Activated naive CD8-positive, alpha-beta T cell treated with anti-CD3 and anti-CD28 coated beads, Interleukin-2, amount 10 ng/mL, durations not matched to agents 7 days and 5 days (primary cell): Measurements from ENCODE around the gene PCDHGB7. TPM values are rescaled to one million over a fixed set of nuclear protein-coding genes. Genes with fewer than 3 reads are reported as not detected.
A peak's percentile ranks its signal among the peaks of the same experiment; 100 is the strongest.
"Not testable (repeated sequence)": the region's sequence is repeated elsewhere in the genome, so short reads cannot be mapped to it uniquely, and the experiment has no call there.

Experiments
- ATAC-seq: fragments of 150-1000 bp; cut with Tn5 transposase; one replicate; pipeline ENCODE4 v1.10.0; 2021; ENCODE audit warnings: low read depth, moderate library complexity
- POLR2A ChIA-PET: fragments of 350-600 bp; sonication (Branson Sonifier 250); formaldehyde crosslinking; loops from one replicate; lab custom pipeline; 2021; ENCODE audit warnings: antibody characterized with exemption; lab: Charles Lee
- DNase-seq: peaks from one replicate; pipeline ENCODE4 v3.0.0; 2021
- H3K27ac Mint-ChIP-seq: one replicate; pipeline ENCODE4 v1.8.0; 2022; ENCODE audit warnings: mild to moderate bottlenecking, mixed read lengths
- H3K27me3 Mint-ChIP-seq: one replicate; pipeline ENCODE4 v1.8.0; 2022; ENCODE audit warnings: mild to moderate bottlenecking, moderate library complexity, mixed read lengths
- H3K36me3 Mint-ChIP-seq: one replicate; pipeline ENCODE4 v1.8.0; 2021; ENCODE audit warnings: mild to moderate bottlenecking, mixed read lengths
- H3K4me1 Mint-ChIP-seq: one replicate; pipeline ENCODE4 v1.8.0; 2021; ENCODE audit warnings: mixed read lengths
- H3K4me3 Mint-ChIP-seq: one replicate; pipeline ENCODE4 v1.8.0; 2022; ENCODE audit warnings: mild to moderate bottlenecking, moderate library complexity, mixed read lengths
- H3K9me3 Mint-ChIP-seq: one replicate; pipeline ENCODE4 v1.8.0; 2021; ENCODE audit warnings: mixed read lengths
- total RNA-seq, 2 experiments: library from RNA; stranded (reverse); gene quantifications; one replicate each; pipeline ENCODE4 v1.2.3, GENCODE V29; 2021

Gene PCDHGB7
- total RNA-seq, 2 experiments from 2014 or later: 0.11 TPM; not detected in 1

DNA sequence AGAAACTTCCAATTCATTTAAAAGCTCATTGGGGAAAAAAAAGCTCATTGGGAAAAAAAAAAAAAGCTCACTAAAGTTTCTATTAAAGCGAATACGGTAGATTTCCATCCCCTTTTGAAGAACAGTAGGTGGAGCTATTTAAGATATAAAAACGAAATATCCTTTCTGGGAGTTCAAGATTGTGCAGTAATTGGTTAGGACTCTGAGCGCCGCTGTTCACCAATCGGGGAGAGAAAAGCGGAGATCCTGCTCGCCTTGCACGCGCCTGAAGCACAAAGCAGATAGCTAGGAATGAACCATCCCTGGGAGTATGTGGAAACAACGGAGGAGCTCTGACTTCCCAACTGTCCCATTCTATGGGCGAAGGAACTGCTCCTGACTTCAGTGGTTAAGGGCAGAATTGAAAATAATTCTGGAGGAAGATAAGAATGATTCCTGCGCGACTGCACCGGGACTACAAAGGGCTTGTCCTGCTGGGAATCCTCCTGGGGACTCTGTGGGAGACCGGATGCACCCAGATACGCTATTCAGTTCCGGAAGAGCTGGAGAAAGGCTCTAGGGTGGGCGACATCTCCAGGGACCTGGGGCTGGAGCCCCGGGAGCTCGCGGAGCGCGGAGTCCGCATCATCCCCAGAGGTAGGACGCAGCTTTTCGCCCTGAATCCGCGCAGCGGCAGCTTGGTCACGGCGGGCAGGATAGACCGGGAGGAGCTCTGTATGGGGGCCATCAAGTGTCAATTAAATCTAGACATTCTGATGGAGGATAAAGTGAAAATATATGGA is 13.0 kb downstream of the PCDHGB7 start, which contains the start of gene PCDHGA12:
Gene PCDHGA12 (plus strand): TSS at position 176 of the 782 bp plus-strand sequence. CDS start 253 bp downstream, at position 429.
- peak within 1 kb of the TSS; percentile 62 for H3K4me3 Mint-ChIP-seq
- no peak for ATAC-seq
- DNase-seq: no peak

GRCh38 chr5:141431286-141431685 is 13.8 kb downstream of the PCDHGB7 start:
- Mint-ChIP-seq H3K4me3 (peak overlapping the region; percentile 62), H3K9me3 (peaks cover 8% of the 10 kb centered on the region), H3K27ac (peak overlapping the region; percentile 62), H3K4me1 (peaks cover 10% of the 10 kb centered on the region), H3K36me3 (peaks cover 8% of the 10 kb centered on the region), H3K27me3 (peaks cover 31% of the 10 kb centered on the region)
- DNase-seq (no peak), ATAC-seq (no peak)
- POLR2A ChIA-PET: no interaction called here

More for the DNA sequence above, 13.0 kb downstream of the PCDHGB7 start, which contains the start of gene PCDHGA12:
- Mint-ChIP-seq H3K27me3 (peaks cover 37% of the 10 kb centered on the region), H3K27ac (peak within 1 kb of the TSS; percentile 62), H3K9me3 (peaks cover 8% of the 10 kb centered on the region), H3K4me1 (peaks cover 10% of the 10 kb centered on the region), H3K36me3 (peaks cover 8% of the 10 kb centered on the region)
- POLR2A ChIA-PET: interaction anchor here (0.6 to 0.7 kb wide), 2 partner anchors 15 to 110 kb away, joined by 3 to 4 read pairs; partner anchors contain the start of gene TAF7

- H3K9me3 Mint-ChIP-seq, ATAC-seq, POLR2A ChIA-PET, H3K36me3 Mint-ChIP-seq, H3K4me1 Mint-ChIP-seq, DNase-seq, H3K27ac Mint-ChIP-seq, H3K4me3 Mint-ChIP-seq: not testable (repeated sequence)
- peaks cover 33% of the 10 kb centered on the region for H3K27me3 Mint-ChIP-seq
Observed at GRCh38 chr5:141432308-141432707, 14.8 kb downstream of the PCDHGB7 start.

GRCh38 chr5:141432726-141433125 is 15.2 kb downstream of the PCDHGB7 start:
- POLR2A ChIA-PET, H3K36me3 Mint-ChIP-seq, H3K9me3 Mint-ChIP-seq, H3K4me1 Mint-ChIP-seq, ATAC-seq, H3K4me3 Mint-ChIP-seq, DNase-seq, H3K27ac Mint-ChIP-seq: not testable (repeated sequence)
- H3K27me3 Mint-ChIP-seq: peaks cover 34% of the 10 kb centered on the region

- POLR2A ChIA-PET: no interaction called here
- Mint-ChIP-seq H3K27me3 (peaks cover 38% of the 10 kb centered on the region), H3K4me1 (peaks cover 10% of the 10 kb centered on the region), H3K4me3 (no peak overlapping the region), H3K36me3 (peaks cover 8% of the 10 kb centered on the region), H3K9me3 (peaks cover 6% of the 10 kb centered on the region), H3K27ac (no peak overlapping the region)
- no peak for DNase-seq
- ATAC-seq: no peak
Observed at GRCh38 chr5:141434006-141434405, 16.5 kb downstream of the PCDHGB7 start.

DNA sequence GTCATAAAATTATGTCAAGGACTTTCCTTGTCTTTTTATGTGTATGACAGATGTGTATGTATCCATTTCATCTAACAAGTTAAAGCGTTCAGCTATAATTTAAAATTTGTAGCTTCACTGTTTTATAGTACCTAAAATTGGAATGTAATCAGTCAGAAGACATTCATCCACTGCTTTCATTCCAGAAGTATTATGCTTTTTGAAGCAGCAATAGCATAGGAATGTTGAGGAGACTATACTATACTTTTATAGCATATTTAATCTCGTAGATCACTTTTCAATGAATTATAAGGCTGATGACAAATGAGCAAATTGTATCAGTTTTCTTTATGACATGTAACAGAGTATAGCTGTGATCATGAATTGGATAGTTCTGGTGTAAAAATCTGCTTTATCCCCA is 19.7 kb downstream of the PCDHGB7 start:
- peaks cover 3% of the 10 kb centered on the region for H3K9me3 Mint-ChIP-seq
- H3K27me3 Mint-ChIP-seq: peaks cover 20% of the 10 kb centered on the region
- ATAC-seq (no peak), DNase-seq (no peak)
- H3K36me3 Mint-ChIP-seq: peaks cover 1% of the 10 kb centered on the region
- H3K4me1 Mint-ChIP-seq: no peaks in the 10 kb centered on the region
- no peak overlapping the region for H3K4me3 Mint-ChIP-seq
- no peak overlapping the region for H3K27ac Mint-ChIP-seq
- POLR2A ChIA-PET: no interaction called here

DNA sequence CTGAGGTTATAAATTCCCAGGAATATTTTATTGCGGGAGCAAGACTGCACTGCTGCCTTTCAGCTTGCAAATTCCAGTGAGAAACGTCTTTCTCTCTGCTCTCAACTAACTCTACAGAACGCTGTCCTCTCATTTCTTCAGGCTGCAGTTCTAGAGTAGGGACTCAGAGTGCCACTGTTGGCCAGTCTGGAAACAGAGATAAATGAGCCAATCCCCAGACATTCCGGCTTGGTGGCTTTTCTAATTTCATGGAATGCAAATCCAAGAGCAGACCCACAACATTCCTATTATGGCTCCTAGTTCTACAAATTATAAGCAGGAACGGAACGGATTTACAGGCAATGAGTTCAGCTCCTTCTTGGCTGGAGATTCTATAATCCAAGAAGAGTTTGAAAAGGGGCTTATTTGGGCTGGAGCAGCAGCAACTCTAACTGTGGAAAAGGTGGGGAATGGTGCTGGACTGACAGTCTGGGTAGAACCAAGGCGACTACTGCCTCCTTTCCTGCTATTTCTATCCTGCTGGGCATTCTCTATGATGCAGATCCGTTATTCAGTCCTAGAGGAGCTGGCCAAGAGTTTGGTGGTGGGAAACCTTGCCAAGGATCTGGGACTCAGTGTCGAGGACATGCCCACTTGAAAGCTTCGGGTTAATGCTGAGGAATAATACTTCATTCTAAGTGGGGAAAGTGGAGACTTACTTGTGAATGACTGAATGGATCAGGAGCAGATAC is 22.1 kb downstream of the PCDHGB7 start:
- Mint-ChIP-seq H3K27ac (no peak overlapping the region), H3K36me3 (no peaks in the 10 kb centered on the region), H3K27me3 (peaks cover 11% of the 10 kb centered on the region), H3K4me3 (no peak overlapping the region), H3K4me1 (no peaks in the 10 kb centered on the region), H3K9me3 (peaks cover 2% of the 10 kb centered on the region)
- no peak for ATAC-seq
- POLR2A ChIA-PET: no interaction called here
- DNase-seq: no peak

DNA sequence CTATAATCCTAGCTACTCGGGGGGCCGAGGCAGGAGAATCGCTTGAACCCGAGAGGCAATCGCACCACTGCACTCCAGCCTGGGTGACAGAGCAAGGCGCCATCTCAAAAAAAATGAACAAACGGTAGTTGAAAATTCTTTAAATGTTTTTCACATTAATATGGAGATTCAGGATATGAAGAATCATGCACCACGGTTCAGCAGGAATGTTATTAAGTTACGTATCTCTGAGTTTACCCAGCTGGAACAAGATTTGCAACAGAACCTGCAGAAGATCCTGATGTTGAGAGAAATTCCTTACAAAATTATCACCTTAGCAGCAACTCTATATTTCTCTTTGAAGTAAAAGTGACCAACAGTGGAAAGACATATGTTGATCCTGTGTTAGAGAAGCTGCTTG is 22.9 kb downstream of the PCDHGB7 start:
- no peak overlapping the region for H3K27ac Mint-ChIP-seq
- peaks cover 2% of the 10 kb centered on the region for H3K9me3 Mint-ChIP-seq
- DNase-seq (no peak), ATAC-seq (no peak)
- POLR2A ChIA-PET: no interaction called here
- H3K36me3 Mint-ChIP-seq: no peaks in the 10 kb centered on the region
- no peaks in the 10 kb centered on the region for H3K4me1 Mint-ChIP-seq
- no peak overlapping the region for H3K4me3 Mint-ChIP-seq
- peaks cover 11% of the 10 kb centered on the region for H3K27me3 Mint-ChIP-seq

GRCh38 chr5:141441571-141442170 is 24.2 kb downstream of the PCDHGB7 start:
- H3K4me3 Mint-ChIP-seq: no peak overlapping the region
- peaks cover 2% of the 10 kb centered on the region for H3K9me3 Mint-ChIP-seq
- no peaks in the 10 kb centered on the region for H3K4me1 Mint-ChIP-seq
- H3K27ac Mint-ChIP-seq: no peak overlapping the region
- no peaks in the 10 kb centered on the region for H3K36me3 Mint-ChIP-seq
- peaks cover 14% of the 10 kb centered on the region for H3K27me3 Mint-ChIP-seq
- POLR2A ChIA-PET: no interaction called here
- ATAC-seq: no peak
- DNase-seq: no peak

GRCh38 chr5:141465351-141465750 is 47.9 kb downstream of the PCDHGB7 start:
- H3K4me1 Mint-ChIP-seq: no peaks in the 10 kb centered on the region
- no peaks in the 10 kb centered on the region for H3K9me3 Mint-ChIP-seq
- DNase-seq (no peak), ATAC-seq (no peak)
- H3K27me3 Mint-ChIP-seq: peaks cover 4% of the 10 kb centered on the region
- H3K36me3 Mint-ChIP-seq: no peaks in the 10 kb centered on the region
- no peak overlapping the region for H3K4me3 Mint-ChIP-seq
- no peak overlapping the region for H3K27ac Mint-ChIP-seq
- POLR2A ChIA-PET: no interaction called here

Other genes starting within 250 kb of the PCDHGB7 start
- not detected for gene PCDHB7, start 245.0 kb upstream of the PCDHGB7 start, total RNA-seq
- not detected for gene PCDHB8, start 239.9 kb upstream of the PCDHGB7 start, total RNA-seq
- not detected for gene PCDHB16, start 235.3 kb upstream of the PCDHGB7 start, total RNA-seq
- not detected for gene PCDHB9, start 230.5 kb upstream of the PCDHGB7 start, total RNA-seq
- gene PCDHB10, start 225.3 kb upstream of the PCDHGB7 start, total RNA-seq: not detected
- gene PCDHB11, start 218.1 kb upstream of the PCDHGB7 start, total RNA-seq: not detected
- gene PCDHB12, start 209.0 kb upstream of the PCDHGB7 start, total RNA-seq: not detected
- gene PCDHB13, start 203.8 kb upstream of the PCDHGB7 start, total RNA-seq: not detected
- under 1 TPM in 1 of 2 experiments, not detected in 1; 0.06 TPM for gene PCDHB14, start 194.3 kb upstream of the PCDHGB7 start, total RNA-seq
- under 1 TPM in 1 of 2 experiments, not detected in 1; 0.06 TPM for gene PCDHB15, start 172.3 kb upstream of the PCDHGB7 start, total RNA-seq
- 1 to 10 TPM in 1 of 2 experiments, under 1 TPM in 1; 0.99 to 1.3 TPM for gene SLC25A2, start 113.6 kb upstream of the PCDHGB7 start, total RNA-seq
- gene TAF7, start 96.9 kb upstream of the PCDHGB7 start, total RNA-seq: 10 to 100 TPM; 86.2 to 95.9 TPM
- gene PCDHGA1, start 87.2 kb upstream of the PCDHGB7 start, total RNA-seq: under 1 TPM; 0.11 to 0.31 TPM
- gene PCDHGA2, start 78.9 kb upstream of the PCDHGB7 start, total RNA-seq: under 1 TPM; 0.08 to 0.09 TPM
- gene PCDHGA3, start 73.8 kb upstream of the PCDHGB7 start, total RNA-seq: under 1 TPM in 1 of 2 experiments, not detected in 1; 0.14 TPM
- not detected for gene PCDHGB1, start 67.6 kb upstream of the PCDHGB7 start, total RNA-seq
- under 1 TPM; 0.25 to 0.28 TPM for gene PCDHGA4, start 62.7 kb upstream of the PCDHGB7 start, total RNA-seq
- gene PCDHGB2, start 57.7 kb upstream of the PCDHGB7 start, total RNA-seq: under 1 TPM; 0.64 to 0.88 TPM
- under 1 TPM; 0.23 to 0.30 TPM for gene PCDHGA5, start 53.5 kb upstream of the PCDHGB7 start, total RNA-seq
- gene PCDHGB3, start 47.4 kb upstream of the PCDHGB7 start, total RNA-seq: under 1 TPM; 0.44 to 0.82 TPM
- gene PCDHGA6, start 43.8 kb upstream of the PCDHGB7 start, total RNA-seq: under 1 TPM; 0.28 to 0.33 TPM
- gene PCDHGA7, start 34.9 kb upstream of the PCDHGB7 start, total RNA-seq: under 1 TPM; 0.26 to 0.28 TPM
- under 1 TPM in 1 of 2 experiments, not detected in 1; 0.11 TPM for gene PCDHGB4, start 30.0 kb upstream of the PCDHGB7 start, total RNA-seq
- under 1 TPM; 0.09 to 0.11 TPM for gene PCDHGA8, start 25.0 kb upstream of the PCDHGB7 start, total RNA-seq
- gene PCDHGB5, start 19.7 kb upstream of the PCDHGB7 start, total RNA-seq: not detected
- gene PCDHGA9, start 14.9 kb upstream of the PCDHGB7 start, total RNA-seq: under 1 TPM in 1 of 2 experiments, not detected in 1; 0.11 TPM
- under 1 TPM; 0.11 to 0.14 TPM for gene PCDHGB6, start 9.7 kb upstream of the PCDHGB7 start, total RNA-seq
- under 1 TPM in 1 of 2 experiments, not detected in 1; 0.14 TPM for gene PCDHGA10, start 4.7 kb upstream of the PCDHGB7 start, total RNA-seq
- under 1 TPM; 0.08 to 0.09 TPM for gene PCDHGA11, start 3.4 kb downstream of the PCDHGB7 start, total RNA-seq
- gene PCDHGA12, start 12.8 kb downstream of the PCDHGB7 start, total RNA-seq: under 1 TPM in 1 of 2 experiments, not detected in 1; 0.11 TPM
- gene PCDHGC3, start 58.3 kb downstream of the PCDHGB7 start, total RNA-seq: not detected
- not detected for gene PCDHGC4, start 67.4 kb downstream of the PCDHGB7 start, total RNA-seq
- gene PCDHGC5, start 71.4 kb downstream of the PCDHGB7 start, total RNA-seq: not detected
- gene DIAPH1, start 201.3 kb downstream of the PCDHGB7 start, total RNA-seq: 100 to 1,000 TPM; 244 to 256 TPM
- gene HDAC3, start 219.2 kb downstream of the PCDHGB7 start, total RNA-seq: 10 to 100 TPM; 85.8 to 89.6 TPM
- 10 to 100 TPM; 31.4 to 31.6 TPM for gene RELL2, start 219.3 kb downstream of the PCDHGB7 start, total RNA-seq
- gene FCHSD1, start 233.7 kb downstream of the PCDHGB7 start, total RNA-seq: 10 to 100 TPM; 98.3 to 99.1 TPM